ENCODE measurements around the gene YWHAH.

Gene YWHAH

GRCh38 chr22:31998784-31999385 is 54.5 kb downstream of the YWHAH start:
- H3K4me1 Mint-ChIP-seq: no peaks in the 10 kb centered on the region
- TF ChIP-seq CTCF (IDR thresholded peaks at IDR 0.05): no peak
- no peak for DNase-seq
- no peak overlapping the region for H3K27ac Mint-ChIP-seq
- no peaks in the 10 kb centered on the region for H3K9me3 Mint-ChIP-seq
- H3K36me3 Mint-ChIP-seq (ENCODE audit: low read depth): no peaks in the 10 kb centered on the region
- H3K4me3 Mint-ChIP-seq: no peak overlapping the region
- H3K27me3 Mint-ChIP-seq (ENCODE audit: low read depth, poor library complexity): peaks cover 26% of the 10 kb centered on the region

- Mint-ChIP-seq H3K27me3 (ENCODE audit: low read depth, poor library complexity) (peaks cover 31% of the 10 kb centered on the region), H3K9me3 (no peaks in the 10 kb centered on the region), H3K27ac (no peak overlapping the region), H3K36me3 (ENCODE audit: low read depth) (no peaks in the 10 kb centered on the region), H3K4me1 (no peaks in the 10 kb centered on the region), H3K4me3 (no peak overlapping the region)
- no peak for DNase-seq
- no peak for TF ChIP-seq CTCF (IDR thresholded peaks at IDR 0.05)
These were observed 55.8 kb downstream of the YWHAH start for GRCh38 chr22:32000181-32000580.

GRCh38 chr22:32005453-32005852 is 61.1 kb downstream of the YWHAH start:
- no peak overlapping the region for H3K27ac Mint-ChIP-seq
- H3K36me3 Mint-ChIP-seq (ENCODE audit: low read depth): no peaks in the 10 kb centered on the region
- peaks cover 40% of the 10 kb centered on the region for H3K27me3 Mint-ChIP-seq (ENCODE audit: low read depth, poor library complexity)
- H3K4me1 Mint-ChIP-seq: no peaks in the 10 kb centered on the region
- H3K4me3 Mint-ChIP-seq: no peak overlapping the region
- no peak for TF ChIP-seq CTCF (IDR thresholded peaks at IDR 0.05)
- DNase-seq: no peak
- peaks cover under 1% of the 10 kb centered on the region for H3K9me3 Mint-ChIP-seq
